Omental fat pad (tissue), 4 donors: ENCODE data around the gene LTA4H. TPM values are rescaled to one million over a fixed set of nuclear protein-coding genes. Genes with fewer than 3 reads are reported as not detected.

Experiments
- ATAC-seq: fragments of 150-250 bp; one replicate; pipeline ENCODE4 v1.9.1; 2016; ENCODE audit warnings: mild to moderate bottlenecking, moderate library complexity; ENCODE audit not compliant: low FRiP score
- DNase-seq: peaks from one replicate; pipeline ENCODE4 v3.0.0-alpha.2; 2019; ENCODE audit warnings: low spot score
- total RNA-seq, 4 donors: library from RNA; depleted of rRNA; stranded (reverse); fragments of >200 nt; gene quantifications; one replicate each; pipeline ENCODE4 v1.1.0, GENCODE V29; 2016
- TF ChIP-seq, protein P1 (sequence below), 3 donors: fragments of 450-650 bp; IDR thresholded peaks; one replicate each; pipeline ENCODE4 v1.5.1; 2016 to 2017; ENCODE audit warnings: antibody characterized with exemption in 3 of 3, mild to moderate bottlenecking in 3 of 3, moderate library complexity in 2 of 3

Gene LTA4H
- total RNA-seq, 4 donors from 2014 or later: 60.8 to 77.8 (median 70.0) TPM

DNA sequence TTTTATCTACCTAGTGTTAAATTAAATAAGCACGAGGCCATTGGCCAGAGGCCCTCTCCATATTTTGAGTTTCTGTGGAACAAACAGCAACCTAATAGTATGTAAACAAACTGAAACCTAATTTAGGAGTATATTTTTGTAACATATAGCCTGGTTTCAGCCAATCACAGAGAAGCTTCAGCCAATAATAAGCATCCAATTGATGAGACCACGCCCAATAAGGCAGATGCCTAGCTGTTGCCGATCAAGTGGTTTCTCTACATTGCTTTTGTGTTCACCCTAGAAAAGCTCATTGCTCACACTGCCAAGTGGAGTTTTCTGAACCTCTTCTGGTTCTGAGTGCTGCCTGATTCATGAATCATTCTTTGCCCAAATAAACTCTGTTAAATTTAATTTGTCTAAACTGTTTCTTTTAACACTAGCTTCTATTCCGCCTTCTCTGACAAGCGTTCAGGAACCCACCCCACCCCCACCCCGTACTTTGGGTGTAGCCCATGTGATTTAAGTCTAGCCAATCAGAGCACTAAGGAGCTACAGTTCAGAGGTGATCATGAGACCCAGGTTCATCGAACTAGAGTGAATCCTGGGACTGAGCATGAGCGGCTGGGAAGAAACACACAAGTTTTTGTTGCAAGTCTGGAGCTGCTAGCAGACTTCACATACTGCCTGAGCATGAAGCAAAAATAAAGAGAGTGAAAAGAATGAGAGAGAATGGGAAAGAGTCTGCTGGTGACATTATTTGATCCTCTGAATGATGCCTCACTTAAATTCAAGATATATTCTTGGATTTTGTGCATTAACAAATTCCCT lies 21.5 kb upstream of the LTA4H start:
- DNase-seq: no peak
- ATAC-seq: no peak
- TF ChIP-seq, protein P1, sequence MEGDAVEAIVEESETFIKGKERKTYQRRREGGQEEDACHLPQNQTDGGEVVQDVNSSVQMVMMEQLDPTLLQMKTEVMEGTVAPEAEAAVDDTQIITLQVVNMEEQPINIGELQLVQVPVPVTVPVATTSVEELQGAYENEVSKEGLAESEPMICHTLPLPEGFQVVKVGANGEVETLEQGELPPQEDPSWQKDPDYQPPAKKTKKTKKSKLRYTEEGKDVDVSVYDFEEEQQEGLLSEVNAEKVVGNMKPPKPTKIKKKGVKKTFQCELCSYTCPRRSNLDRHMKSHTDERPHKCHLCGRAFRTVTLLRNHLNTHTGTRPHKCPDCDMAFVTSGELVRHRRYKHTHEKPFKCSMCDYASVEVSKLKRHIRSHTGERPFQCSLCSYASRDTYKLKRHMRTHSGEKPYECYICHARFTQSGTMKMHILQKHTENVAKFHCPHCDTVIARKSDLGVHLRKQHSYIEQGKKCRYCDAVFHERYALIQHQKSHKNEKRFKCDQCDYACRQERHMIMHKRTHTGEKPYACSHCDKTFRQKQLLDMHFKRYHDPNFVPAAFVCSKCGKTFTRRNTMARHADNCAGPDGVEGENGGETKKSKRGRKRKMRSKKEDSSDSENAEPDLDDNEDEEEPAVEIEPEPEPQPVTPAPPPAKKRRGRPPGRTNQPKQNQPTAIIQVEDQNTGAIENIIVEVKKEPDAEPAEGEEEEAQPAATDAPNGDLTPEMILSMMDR (IDR thresholded peaks at IDR 0.05): no peak

DNA sequence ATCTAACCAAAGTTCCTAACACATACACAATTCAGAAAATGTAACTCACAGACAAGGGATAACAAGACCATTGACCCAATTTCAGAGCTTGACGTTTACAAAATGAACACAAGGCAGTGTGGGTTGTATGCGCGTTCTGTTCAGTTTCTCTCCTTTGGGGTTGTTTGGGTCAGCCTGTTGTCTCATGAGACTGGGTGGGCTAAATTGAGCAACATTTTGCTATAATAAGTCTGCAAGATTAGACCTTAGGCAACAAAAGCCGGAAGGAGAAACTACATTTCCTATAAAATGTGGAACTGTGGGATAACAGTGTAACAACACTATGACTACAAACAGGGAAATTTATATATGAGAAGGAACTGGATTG lies 18.8 kb upstream of the LTA4H start:
- TF ChIP-seq, protein P1 (IDR thresholded peaks at IDR 0.05): no peak
- DNase-seq (no peak), ATAC-seq (no peak)

DNA sequence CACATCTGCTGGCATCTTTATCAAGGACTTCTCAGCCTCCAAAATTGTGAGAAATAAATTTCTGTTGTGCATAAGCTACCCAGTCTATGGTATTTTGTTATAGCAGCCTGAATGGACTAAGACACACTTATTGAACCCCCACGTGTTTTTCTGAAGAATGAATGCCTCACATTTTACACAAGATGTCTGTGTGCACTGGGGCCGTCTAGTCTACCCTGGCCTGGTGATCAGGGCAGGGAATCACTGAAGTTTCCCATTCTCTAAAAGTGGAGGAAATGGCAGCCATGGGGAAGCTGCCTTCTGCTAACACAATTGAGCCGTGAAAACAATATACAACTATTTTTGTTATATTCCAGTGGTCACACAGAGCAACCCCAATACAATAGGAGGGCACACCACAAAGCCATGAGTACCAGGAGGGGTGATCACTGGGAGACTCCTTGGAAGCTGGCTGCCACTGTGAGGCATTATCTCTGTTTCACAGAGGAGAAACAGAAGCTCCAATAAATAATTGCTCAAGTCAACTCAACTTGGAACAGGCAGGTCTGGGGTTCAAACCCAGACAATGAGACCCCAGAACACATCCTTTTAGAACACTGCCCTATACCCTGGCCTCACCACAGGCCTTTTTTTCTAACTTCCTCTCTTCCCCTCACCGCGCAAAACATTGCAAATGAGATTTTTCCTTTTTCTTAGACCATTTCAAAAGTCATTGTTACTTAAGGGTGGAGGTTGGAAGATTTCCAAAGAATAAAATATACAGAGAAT lies 18.3 kb upstream of the LTA4H start:
- ATAC-seq: no peak
- no peak for DNase-seq
- TF ChIP-seq, protein P1 (IDR thresholded peaks at IDR 0.05): no peak

DNA sequence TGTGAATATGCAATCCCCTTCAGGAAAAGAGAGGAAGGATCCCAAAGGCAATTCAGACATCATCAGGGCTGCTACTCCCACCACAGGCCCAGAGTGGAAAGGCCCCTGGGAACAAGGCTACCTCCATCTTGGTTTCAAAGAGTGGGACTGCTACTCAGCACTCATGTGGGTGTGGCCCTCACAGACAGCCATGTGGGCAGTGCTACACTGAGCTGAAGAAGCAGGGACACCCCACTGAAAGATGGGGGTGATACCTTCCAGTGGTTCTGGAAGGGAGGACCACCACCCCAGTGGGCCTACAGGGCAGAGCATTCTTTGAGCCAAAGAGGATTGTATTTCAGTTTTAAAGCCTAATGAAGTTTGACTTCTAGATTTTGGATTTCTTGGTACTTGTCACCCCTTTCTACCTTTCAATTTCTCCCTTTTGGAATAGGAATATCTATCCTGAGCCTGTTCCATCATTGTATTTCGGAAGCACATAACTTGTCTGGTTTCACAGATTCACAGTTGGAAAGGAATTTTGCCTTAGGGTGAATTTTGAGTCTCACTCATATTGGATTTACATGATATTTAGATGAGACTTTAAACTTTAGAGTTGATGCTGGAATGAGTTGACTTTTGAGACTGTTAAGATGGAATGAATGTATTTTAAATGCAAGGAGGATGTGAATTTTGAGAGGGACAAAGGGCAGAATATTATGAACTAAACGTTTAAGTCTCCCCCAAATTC lies 16.5 kb upstream of the LTA4H start:
- TF ChIP-seq, protein P1 (IDR thresholded peaks at IDR 0.05): no peak
- ATAC-seq (no peak), DNase-seq (no peak)

DNA sequence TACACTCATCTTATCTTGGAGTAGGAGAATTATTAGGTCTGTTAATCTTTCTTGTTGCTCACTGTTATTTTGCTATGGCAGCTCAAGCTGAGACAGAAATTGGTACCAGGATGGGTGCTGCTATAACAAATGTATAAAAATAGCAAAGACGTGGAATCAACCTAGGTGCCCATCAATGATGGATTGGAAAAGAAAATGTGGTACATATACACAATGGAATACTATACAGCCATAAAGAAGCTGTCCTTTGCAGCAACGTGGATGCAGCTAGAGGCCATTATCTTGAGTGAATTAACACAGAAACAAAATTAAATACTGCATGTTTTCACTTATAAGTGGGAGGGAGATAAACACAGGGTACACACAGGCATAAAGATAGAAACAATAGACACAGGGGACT lies 14.8 kb upstream of the LTA4H start:
- DNase-seq (no peak), ATAC-seq (no peak)
- TF ChIP-seq, protein P1 (IDR thresholded peaks at IDR 0.05): no peak

DNA sequence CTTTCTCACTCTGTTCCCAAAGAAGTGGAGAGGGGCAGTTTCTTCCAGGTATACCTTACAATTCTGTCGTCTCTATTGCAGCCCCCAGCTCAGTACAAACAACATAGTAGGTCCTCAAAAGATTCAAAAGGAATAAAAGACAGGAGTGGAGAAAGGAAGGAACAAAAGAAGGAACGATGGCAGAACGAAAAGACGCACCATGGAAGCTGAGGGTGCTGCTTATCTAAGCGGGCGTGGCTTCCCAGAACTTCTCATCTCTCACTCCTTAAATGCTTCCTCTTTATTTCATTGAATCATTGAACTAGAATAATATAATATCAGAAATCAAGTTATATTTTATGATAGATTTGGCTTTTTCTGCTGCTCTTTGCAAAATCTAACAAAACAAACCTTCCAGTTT lies 13.7 kb upstream of the LTA4H start:
- DNase-seq (no peak), ATAC-seq (no peak)
- TF ChIP-seq, protein P1 (IDR thresholded peaks at IDR 0.05): no peak
